Renal cortical epithelial cell (primary cell): Measurements from ENCODE around the gene PRRC2B. TPM values are rescaled to one million over a fixed set of nuclear protein-coding genes. Genes with fewer than 3 reads are reported as not detected.

ENCODE experiments used
- DNase-seq: peaks from one replicate; pipeline ENCODE4 v3.0.0-alpha.2; 2011; ENCODE audit warnings: low read depth
- total RNA-seq: library from RNA; depleted of rRNA; stranded (reverse); fragments of >200 nt; gene quantifications from 2 replicates; pipeline ENCODE4 v1.2.3, GENCODE V29; 2014

PRRC2B gene
- total RNA-seq, 1 donor from 2014 or later: 172 TPM

DNA sequence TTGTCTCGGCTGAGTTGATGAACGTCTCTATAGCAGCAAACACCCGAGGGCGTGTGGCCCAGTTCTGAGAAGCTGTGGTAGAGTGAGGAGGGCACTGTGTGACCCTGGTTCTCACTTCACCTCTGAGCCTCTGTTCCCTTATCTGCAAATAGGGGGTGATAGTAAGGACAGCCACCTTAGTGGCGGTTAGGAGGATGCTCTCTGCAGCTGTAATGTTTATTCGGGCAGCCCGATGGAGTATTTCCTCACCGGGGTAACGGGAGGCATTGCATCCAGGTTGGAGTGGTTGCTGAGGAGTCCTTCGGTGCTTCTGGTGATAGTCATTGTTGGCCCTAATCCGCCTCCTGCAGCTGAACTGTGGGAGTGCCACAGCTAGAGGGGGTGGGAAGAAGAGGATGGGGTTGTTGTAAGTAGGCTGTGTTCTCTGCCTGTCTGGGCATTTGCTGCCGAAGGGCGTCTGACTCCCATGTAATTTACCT, 13.9 kb downstream of the PRRC2B start:
- DNase-seq: peak; percentile 45

DNA sequence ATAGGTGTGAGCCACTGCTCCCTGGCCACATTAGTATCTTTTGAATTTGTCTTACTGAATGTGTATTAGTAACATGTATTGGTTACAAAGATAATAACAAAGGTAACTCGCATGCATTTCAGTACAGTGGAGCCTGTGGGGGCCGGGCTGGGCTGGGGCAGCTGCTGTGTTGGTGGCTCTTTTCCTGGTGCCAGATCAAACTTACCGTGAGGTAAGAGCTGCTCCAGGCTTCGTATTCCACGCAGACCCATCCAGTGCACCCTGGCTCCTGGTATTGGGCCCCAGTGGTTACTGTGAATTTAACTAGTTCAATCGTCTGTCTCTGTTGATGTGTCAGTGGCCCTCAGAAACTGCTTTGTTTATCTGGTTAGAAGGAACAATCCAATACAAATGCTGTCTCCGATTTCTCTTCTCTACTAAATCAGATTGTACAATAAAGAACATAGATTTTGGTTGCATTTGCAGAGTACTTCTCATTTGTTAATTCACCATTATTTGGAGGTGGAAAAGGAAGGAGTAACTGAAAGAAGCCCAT, 15.6 kb downstream of the PRRC2B start:
- DNase-seq: no peak

DNA sequence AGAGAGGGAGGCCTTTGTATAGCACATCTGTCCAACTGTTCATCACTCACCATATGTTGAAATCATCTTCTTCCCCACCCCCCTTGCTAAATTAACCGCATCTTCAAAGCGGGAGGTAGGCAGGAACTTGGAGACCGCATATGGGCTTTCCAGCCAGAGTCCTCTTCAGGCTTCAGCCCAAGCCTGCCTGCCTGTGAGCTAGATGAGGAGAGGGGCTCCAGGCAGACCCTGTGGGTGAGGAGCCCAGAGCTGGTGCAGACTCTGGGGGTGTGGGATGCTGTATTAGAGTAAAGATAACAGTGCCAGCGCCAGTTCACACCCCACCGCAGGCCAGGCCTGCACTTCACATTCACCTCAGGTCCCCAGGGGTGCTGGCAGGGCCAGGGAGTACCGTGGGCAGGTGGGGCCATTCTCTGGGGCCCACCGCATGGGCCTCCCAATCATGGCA, 16.2 kb downstream of the PRRC2B start:
- no peak for DNase-seq

DNA sequence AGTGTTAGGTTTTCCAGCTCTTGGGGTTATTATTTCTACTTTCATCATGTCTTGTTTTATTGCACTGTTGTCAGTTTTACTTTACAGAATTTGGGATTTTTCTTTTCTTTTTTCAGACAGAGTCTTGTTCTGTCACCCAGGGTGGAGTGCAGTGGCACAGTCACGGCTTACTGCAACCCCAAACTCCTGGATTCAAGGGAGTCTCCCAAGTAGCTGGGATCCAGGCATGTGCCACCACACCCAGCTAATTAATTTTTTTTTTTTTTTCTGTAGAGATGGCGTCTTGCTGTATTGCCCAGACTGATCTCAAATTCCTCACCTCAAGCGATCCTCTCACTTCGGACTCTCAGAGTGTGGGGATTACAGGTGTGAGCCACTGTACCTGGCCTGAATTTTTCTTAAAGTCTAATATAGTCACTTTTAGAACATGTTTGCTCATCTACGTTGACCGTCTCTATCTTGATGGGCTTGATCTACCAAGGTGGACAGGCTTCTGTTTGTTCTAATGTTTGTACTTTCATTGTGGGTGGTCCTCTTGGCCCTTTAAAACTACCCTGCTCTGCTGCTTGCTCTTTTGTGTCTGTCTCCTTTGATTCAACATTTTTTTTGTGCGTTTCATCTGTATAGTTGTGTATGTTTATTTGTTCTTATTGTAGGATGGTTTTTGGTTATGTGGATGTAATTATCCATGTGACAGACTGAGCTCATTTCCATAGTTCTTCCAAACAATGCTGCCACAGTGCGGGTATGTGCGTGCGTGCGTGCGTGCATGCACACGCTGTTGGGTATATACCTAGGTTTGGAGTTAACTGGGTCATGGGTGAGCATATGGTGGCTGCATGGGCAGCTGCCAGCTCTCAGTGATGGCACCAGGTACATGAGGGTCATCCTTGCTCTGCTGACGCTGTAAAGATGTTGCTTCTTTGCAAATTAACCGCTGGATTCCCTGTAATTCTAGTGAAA, 18.1 kb downstream of the PRRC2B start:
- DNase-seq: no peak

DNA sequence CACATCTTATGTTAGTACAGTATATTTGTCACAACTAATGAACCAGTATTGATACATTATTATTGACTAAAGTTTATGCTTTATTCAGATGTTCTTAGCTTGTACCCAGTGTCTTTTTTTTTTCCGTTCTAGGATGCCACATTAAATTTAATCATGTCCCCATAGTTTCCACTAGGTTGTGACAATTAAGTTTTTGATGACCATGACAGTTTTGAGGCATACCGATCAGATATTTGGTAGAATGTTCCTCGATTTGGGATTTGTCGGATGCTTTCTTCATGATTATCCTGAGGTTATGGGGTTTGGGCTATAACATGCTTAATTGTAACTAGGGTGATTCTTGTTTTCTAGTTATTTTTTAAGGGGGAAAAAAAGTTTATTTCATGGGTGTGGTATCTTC, 22.6 kb downstream of the PRRC2B start:
- no peak for DNase-seq

DNA sequence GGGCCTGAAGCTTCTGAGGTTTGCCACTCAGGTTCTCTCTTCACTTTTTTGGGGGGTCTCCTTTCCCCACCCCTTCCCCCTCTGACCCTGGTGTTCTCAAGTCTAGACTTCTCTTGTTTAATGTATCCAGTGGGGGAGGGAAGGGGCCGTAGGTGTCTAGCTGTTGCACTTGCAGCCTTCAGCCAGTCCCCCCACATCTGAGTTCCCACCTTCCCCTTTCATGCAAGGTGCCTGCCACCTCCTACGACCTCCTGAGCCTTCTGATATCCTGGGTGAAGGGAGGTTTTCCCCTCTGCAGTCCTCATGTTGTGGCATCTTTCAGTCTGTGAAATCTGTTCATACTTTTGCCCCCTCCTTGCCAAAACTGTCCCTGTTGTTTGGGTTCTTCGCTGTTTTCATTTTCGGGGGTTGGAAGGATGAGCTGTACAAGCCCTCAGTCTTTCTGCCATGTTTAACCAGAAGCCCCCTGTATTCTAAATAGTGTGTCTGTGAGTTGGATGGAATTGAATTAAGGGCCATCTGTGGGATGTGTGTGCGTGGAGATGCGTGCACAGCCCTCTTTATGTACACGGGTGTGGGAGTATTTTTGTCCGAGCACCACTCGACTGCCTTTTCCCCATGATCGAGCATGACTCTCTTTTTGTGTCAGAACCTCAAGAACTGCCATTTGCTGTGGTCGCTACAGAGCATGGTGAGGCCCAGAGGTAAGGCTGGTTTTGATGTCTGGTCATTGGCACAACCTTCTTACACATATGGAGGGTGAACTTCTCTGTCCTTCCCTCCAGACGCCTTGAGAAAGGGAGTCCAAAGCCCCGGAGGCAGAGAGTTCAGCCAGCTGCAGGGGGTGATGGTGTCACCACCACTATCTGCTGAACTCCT, 23.6 kb downstream of the PRRC2B start:
- no peak for DNase-seq

DNA sequence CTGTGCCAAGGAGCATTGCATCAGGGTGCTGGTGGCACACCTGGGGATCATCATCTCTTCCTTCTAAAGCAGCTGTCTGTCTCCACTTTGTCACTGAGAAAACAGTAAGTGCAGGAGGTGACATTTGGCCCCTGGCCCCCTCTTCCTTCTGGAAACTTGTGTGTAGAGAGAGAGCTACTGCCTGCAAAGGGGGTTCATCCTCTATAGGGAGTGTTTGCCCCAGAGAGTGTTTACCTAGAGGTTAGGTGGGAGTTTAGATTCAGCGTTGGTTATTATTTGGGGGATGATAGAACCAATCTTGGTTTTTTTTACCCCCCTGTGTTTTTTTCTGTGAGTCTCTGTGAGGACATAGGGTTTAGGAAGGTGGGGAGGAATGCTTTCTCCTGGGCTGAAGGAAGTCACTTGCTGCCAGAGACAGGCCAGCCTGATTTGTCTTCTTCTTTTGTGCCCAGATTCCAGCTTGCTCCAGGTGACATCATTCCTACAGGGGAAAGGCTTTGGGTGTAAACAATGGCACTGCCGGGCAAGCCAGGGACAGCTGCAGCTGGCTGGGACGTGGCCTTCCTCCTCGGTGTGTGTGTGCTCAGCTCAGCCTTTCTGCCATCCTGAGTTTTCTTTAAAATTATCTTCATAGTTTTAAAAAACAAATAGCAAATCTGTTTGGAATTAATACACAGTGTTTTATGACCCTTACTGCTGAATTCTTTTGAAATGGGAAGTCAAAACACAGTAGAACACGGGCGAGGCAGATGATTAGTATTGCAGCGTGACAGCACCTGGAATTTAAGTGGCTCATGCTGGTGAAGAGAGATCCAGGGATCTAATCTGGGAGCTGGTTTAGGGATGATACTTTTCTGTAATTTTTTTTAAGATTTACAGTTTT, 24.5 kb downstream of the PRRC2B start:
- DNase-seq: no peak

DNA sequence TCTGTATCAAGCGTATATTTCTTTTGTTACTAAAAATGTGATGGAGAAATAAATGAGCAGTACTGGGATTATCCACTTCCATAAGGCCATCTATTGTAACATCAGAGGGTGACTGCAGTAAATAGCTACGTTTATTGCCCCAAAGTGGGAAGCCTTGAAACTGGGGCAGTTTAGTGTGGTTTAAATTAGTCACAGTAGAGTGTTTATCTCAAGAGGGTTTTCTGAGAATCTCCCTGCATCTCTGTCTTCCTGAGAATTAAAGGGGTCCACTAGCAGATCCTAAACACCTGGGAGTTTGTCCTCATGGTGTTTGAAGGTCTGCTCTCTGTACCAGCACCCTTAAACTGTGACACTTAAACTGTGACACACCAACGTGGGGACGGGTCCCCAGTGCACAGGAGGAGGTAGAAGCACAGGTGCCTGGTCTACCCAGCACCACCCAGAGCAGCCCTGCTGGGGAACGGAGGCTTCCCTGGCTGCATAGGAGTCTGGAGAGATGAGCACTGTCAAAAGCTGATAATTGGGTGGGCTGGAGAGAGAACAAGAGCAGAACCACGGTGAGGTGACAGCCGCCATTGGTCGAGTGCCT, 25.2 kb downstream of the PRRC2B start:
- DNase-seq: no peak

DNA sequence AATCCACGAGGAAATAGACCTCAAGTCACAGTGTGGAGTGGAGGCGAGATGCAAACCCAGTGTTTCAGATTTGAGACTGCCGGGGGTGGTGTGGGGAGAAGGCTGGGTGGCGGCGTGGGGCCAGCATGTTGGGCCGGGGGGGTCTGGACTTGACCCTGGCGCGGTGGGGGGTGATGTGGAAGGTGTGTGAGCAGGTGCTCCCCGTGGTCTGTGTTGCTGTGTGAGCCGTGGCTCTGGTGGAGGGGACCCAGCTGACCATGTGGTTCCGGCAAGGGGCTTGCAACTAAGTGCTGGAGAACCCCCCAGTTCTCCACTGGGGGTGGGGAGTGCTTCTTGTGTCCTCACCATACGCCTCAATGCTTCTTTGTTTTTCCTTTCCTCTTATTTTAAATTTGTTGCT, 25.8 kb downstream of the PRRC2B start:
- DNase-seq: no peak

DNA sequence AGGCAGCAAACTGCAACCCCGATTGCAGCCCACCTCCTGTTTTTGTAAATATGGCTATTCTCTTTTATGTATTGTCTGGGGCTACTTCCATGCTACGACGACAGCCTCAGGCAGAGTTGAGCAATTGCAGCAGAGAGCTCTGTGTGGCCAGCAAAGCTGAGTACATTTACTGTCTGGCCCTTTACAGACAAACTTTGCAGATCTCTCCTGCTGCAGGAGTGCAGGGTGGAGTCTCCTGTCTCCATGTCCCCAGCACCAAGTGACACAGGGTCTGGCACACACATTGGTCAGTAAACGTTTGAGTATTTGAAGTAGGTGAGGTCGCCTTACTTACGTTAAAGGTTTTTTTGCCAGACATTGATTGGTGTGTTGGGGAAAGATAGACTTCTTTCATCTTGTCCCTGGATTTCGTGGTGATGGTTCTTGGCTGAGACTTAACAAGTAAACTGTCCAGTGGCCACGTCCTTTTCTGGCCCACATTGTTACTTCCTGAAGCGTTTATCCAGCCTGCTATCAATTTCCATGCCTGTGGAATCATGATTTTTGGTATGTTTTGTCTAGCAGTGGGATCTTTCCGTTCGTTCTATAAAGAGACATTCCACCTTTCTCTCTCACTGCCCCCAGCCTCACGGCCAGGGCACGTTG, 27.2 kb downstream of the PRRC2B start:
- DNase-seq: peak; percentile 49

DNA sequence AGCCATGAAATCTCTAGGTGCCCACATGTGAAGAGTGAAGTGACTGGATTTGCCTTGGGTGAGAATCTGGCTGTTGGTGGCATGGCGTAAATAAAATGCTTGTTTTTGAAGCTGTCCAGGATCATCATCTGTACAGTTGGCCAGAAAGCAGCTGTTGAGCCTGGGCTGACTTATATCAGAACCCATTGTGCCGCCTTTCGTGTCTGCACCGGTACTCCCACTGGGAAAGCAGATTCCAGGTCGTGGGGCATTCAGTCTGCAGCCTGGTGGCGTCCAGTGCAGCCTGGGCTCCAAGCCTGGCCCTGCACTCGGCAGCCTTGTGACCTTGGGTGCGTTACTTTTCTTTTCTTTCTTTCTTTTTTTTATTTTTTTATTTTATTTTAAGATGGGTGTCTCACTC, 27.8 kb downstream of the PRRC2B start:
- no peak for DNase-seq

DNA sequence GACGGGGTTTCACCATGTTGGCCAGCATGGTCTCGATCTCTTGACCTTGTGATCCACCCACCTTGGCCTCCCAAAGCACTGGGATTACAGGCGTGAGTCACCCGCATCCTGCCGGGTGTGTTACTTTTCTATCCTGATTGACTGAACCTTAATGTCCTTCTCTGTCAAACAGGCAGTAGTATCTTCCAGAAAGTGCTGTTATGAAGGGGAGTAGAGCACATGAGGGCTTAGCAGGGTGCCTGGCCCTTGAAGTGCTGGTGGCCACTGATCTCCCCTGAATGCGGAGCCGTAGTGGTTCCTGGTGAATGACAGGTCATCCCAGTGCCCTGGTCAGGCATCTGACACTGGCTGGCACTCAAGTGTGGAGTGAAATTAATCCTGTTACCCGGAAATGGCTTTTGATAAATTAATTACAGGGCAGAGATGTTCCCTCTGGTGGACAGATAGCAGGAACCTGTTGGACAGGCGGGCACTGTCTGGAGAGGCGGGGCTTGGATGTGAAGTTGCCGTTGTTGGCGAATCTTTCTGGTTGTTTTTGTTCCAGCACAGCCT, 28.4 kb downstream of the PRRC2B start:
- peak; percentile 66 for DNase-seq

DNA sequence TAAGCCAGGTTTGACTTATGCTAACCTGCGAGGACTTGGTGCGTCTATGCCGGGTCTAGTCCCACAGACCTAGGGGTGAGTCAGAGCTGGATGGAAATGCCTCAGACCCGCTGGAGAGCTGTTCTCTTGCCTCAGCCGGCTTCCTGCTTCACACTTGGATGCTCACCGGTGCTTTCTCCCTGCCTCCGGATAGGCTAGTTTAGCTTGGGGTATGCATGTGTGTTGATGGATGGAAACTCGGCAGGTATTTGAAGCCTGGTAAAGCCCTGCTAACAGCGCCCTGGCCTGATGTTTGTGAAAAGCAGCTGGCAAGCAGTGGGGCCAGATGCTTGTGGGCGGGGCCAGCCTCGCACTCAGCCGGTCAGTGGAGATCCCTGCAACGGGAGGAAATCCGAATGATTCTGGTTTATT, 29.3 kb downstream of the PRRC2B start:
- DNase-seq: peak; percentile 99

DNA sequence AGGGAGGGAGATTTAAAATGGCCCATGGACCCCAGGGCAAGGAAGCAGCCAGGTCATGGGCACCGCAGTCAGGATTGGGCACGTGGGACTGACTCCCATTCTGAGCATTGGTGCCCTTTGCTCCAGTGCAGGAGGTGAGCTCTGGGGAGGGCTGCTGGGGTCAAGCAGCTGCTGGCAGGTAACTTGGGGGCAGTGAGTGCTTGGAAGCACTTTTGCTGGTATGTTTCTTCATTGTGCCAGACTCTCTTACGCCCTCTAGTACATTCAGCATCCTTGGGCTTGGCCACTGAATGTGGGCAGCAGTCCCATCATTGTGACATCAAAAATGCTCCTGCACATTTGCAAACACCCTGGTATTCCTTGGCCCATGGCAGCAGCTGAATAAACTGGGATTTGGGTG, 32.7 kb downstream of the PRRC2B start:
- DNase-seq: no peak

DNA sequence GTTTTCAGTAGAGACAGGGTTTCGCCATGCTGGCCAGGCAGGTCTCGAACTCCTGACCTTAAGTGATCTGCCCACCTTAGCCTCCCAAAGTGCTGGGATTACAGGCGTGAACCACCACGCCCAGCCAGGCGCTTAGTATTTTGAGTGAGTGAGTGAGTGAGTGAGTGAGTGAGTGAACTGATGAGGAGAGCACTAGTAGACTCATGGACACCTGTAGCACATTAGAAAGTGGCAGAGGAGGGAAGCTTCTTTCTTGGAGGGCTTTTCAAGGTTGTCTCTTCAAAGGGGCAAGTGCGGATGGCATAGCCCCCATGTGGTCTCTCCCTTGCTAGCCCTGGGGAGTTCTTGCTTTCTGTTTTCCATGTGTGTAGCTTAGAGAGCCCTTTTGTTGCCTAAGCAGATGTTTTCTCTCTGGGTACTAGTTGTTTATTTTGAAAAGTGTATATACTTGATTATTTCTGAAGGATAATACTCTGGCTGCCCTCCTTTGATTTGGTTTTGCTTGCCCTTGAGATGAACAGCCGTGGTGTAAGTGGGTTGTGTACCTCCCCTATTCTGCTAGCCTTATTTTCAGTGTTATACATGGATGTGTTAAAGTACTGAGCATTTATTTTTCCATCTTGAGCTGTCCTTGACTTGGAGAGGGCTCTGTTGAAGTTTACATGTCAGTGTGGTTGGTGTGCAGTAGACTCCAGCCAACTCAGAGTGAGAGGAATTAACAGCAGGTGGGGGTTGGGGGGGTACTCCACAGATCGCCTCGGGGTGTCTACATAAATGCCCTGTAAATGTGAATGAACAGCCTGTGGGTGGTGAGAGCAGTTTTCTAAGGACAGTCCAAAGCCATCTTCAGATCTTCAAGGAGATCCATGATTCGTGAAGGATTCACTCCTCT, 35.5 kb downstream of the PRRC2B start:
- no peak for DNase-seq

DNA sequence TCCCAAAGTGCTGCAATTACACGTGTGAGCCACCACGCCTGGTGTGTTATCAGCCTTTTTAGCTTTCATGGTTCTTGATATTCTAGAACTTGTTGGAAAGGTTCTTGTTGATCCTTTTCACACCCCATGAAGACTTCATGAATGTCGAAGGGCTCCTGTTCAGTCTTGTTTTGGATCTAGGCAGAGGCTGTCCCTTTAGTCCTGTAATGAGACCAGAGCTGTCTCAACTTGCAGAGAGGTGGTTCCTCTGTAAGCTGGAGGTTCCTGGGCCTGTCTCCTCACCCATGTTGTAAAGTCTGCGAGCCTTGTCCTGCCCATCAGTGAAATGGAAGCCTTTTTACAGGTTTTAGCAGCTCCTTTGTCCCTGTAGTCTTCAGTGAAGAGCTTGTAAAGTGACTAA, 38.2 kb downstream of the PRRC2B start:
- no peak for DNase-seq

DNA sequence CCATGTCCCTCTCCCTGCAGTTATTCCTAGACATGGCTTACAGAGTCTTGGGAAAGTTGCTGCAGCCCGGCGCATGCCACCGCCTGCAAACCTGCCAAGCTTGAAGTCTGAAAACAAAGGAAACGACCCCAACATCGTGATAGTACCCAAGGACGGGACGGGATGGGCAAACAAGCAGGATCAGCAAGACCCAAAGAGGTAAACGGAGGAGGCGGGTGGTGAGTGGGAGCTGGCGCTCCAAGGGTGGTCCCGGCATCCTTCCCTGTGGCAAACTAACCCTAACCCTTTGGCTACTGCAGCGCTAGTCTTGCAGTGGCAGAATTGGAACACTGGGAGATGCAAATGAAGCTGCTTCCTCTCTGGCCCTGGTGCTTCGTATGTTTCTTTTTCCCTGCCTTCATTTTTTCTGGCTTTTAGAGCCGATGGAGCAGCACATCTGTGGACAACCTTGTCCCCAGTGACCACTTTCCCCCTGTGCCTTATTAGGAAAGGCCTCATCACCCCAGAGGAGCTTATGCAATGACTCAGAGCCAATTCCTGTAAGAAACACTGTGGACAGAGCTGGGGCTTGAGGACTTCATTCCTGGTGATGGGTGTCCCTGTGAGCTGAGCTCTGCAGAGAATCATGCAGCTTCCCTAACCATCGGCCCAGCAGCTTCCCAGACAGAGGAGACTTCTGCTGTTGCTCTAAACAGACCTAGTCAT, 38.9 kb downstream of the PRRC2B start:
- peak; percentile 85 for DNase-seq

DNA sequence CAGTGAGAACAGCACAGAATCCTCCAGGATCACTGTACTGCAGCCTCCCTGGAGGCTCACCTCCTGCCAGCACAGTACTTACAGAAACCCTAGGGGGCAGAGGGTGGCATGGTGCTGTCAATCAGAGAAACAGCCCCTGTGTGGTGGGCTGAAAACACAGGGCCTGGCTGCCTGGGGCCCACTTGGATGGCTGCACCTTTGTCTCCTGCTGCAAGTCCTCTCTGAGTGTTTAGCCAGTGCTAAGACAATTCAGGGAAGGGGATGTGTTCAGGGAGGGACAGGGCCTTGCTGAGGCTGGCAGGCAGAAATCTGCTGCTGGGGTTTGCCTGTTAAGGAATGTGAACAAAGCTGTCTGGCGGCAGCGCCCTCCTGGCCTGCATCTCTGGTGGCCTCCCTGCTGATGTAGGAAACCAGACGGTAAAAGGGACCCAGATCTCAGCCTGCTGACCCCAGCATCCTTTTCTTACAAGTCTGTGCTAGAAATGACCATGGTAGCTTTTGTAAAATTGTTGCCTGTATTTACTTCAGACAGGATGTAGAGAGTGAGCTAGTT, 39.5 kb downstream of the PRRC2B start:
- no peak for DNase-seq
